ENCODE data around the gene TXNDC11. TPM values are rescaled to one million over a fixed set of nuclear protein-coding genes. Genes with fewer than 3 reads are reported as not detected.

Gene TXNDC11
- total RNA-seq, 1 donor from 2014 or later: 26.7 TPM

DNA sequence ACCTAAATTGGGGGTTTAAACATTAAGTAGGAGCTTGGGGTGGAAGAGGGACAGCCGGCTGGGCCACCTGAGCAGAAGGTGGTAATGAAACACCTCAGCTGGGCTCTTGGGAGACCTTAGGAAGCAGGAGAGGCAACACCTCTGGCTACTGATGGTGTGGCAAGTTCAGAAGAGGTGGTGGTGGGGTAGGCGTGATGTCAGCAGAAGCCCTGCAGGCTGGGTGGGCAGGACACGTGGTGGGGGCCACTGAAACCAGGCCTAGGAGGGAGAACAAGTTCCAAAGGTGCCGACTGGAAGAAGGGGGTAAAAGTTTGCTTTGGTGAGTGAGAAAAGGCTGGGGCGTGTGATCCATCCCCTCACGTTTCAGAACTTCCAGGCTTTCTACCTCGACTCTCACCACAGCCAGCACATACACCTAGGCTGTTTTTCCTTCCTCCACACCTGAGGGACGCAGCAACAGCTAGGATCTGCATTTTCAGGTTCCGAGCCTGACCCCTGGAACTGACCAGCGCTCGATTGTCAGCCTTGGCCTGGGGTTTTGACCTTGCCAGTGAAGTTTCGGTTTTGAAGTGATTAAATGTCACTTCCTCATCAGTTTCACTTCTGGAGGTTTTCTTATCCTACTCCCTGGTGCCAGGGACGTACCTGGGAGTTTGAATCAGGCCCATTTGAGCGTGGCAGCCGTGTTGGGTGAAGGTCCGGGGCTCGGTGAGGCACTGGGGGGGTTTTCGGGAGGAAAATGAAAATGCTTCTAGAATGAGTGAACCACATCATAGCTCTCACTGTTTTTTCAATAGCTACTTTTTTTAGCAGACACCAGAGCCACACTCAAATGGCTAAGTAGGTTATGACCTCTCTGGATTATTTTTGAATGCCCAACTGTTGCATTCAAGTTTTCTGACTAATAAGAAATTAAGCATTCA lies 64.4 kb downstream of the TXNDC11 start:
- Mint-ChIP-seq H3K9me3 (no peaks in the 10 kb centered on the region), H3K36me3 (peaks cover 13% of the 10 kb centered on the region), H3K4me3 (no peak overlapping the region), H3K27ac (no peak overlapping the region), H3K27me3 (no peaks in the 10 kb centered on the region), H3K4me1 (ENCODE audit: unreplicated experiment) (peaks cover 13% of the 10 kb centered on the region)
- TF ChIP-seq CTCF (conservative IDR thresholded peaks at IDR 0.05): no peak
- no peak for DNase-seq (ENCODE audit: extremely low spot score, unreplicated experiment)

- H3K27me3 Mint-ChIP-seq: no peaks in the 10 kb centered on the region
- H3K9me3 Mint-ChIP-seq: no peaks in the 10 kb centered on the region
- H3K4me1 Mint-ChIP-seq (ENCODE audit: unreplicated experiment): peaks cover 13% of the 10 kb centered on the region
- H3K27ac Mint-ChIP-seq: peak overlapping the region; percentile 64
- no peak for TF ChIP-seq CTCF (conservative IDR thresholded peaks at IDR 0.05)
- DNase-seq (ENCODE audit: extremely low spot score, unreplicated experiment): no peak
- H3K4me3 Mint-ChIP-seq: no peak overlapping the region
- H3K36me3 Mint-ChIP-seq: peaks cover 9% of the 10 kb centered on the region
Measured at GRCh38 chr16:11677451-11677951, 65.2 kb downstream of the TXNDC11 start.

DNA sequence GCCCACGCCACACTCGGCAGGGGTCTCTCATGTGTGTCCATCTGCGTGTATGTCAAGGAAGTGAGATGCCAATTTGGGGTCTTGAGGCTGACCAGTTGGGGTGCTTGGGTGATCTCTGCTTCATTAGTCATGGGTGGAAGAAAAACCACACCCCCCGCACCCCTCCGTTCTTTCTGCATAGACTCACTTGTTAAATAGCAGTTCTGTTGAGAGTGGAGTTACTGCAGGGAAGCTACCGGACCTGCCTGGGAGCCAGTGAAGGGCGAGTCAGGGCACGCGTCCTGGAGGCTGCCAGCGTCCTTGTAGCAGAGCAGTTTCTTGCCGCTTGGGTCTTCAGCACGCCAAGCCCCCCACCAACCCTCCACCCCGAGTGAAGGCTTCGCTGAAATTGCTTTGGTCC lies 65.9 kb downstream of the TXNDC11 start:
- TF ChIP-seq CTCF (conservative IDR thresholded peaks at IDR 0.05): no peak
- Mint-ChIP-seq H3K27me3 (no peaks in the 10 kb centered on the region), H3K27ac (peak overlapping the region; percentile 64)

GRCh38 chr16:11675561-11676511 lies 66.8 kb downstream of the TXNDC11 start:
- Mint-ChIP-seq H3K4me1 (ENCODE audit: unreplicated experiment) (peaks cover 13% of the 10 kb centered on the region), H3K4me3 (no peak overlapping the region), H3K27me3 (no peaks in the 10 kb centered on the region), H3K9me3 (no peaks in the 10 kb centered on the region), H3K36me3 (peaks cover 8% of the 10 kb centered on the region), H3K27ac (peak overlapping the region; percentile 69)
- DNase-seq (ENCODE audit: extremely low spot score, unreplicated experiment): no peak
- TF ChIP-seq CTCF (conservative IDR thresholded peaks at IDR 0.05): no peak

More for the DNA sequence above, 65.9 kb downstream of the TXNDC11 start:
- no peaks in the 10 kb centered on the region for H3K9me3 Mint-ChIP-seq
- no peak overlapping the region for H3K4me3 Mint-ChIP-seq
- peaks cover 13% of the 10 kb centered on the region for H3K4me1 Mint-ChIP-seq (ENCODE audit: unreplicated experiment)
- H3K36me3 Mint-ChIP-seq: peaks cover 8% of the 10 kb centered on the region
- DNase-seq (ENCODE audit: extremely low spot score, unreplicated experiment): no peak

GRCh38 chr16:11674818-11675560 lies 67.7 kb downstream of the TXNDC11 start:
- Mint-ChIP-seq H3K36me3 (peaks cover 7% of the 10 kb centered on the region), H3K27ac (peak overlapping the region; percentile 70), H3K4me1 (ENCODE audit: unreplicated experiment) (peaks cover 21% of the 10 kb centered on the region), H3K4me3 (no peak overlapping the region), H3K9me3 (no peaks in the 10 kb centered on the region), H3K27me3 (no peaks in the 10 kb centered on the region)
- TF ChIP-seq CTCF (conservative IDR thresholded peaks at IDR 0.05): no peak
- no peak for DNase-seq (ENCODE audit: extremely low spot score, unreplicated experiment)

All from type B pancreatic cell (in vitro differentiated cells).